Measurements from ENCODE around the gene KCNJ9. TPM values are rescaled to one million over a fixed set of nuclear protein-coding genes. Genes with fewer than 3 reads are reported as not detected.

KCNJ9 gene
- total RNA-seq, 1 donor from 2014 or later, result 0.05 TPM

DNA sequence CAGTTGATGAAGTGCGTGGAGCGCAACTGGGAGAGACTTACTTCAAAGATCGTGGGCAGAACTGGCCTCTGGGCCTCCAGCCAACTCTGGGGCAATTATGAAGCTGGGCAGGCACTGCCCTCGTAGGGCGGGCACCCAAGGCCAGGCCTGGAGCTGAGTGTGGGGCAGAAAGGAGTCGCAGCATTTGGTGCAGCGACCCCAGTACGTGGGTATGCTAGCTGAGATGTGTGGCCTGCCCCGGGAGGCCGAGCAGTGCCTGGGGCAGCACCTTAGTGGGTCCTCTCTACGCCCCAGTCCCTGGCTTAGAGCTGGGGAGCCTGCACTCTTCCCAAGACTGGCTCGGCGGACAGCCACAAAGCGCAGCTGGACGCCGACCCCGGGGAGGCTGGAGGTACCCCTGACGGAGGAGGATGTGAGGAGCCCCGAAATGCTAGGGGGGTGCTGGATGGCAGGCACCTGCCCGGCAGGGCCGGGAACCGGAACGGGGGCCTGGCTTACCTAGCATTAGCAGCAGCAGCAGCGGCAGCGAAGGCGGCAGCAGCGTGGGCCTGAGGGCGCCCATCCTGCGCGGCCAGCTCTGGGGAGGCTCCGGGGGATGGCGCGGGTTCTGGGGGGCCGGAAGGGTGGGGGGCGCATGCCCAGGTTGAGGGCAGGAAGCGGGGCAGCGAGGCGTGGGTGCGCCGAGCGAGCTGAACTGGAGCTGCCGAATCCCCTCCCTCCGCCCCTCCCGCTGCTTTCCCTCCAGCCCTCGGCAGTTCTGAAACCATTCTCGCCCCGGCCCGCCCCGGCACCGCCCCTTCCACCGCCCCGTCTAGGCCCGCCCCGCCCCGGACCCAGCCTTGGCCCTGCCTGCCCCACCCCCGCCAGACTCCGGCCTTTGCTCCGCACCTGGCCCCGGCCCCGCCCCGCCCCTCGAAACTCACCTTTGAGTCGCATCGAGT is 16.8 kb downstream of the KCNJ9 start, which contains the start of gene IGSF8:
Gene IGSF8 (minus strand): TSS at position 709 of the 941 bp plus-strand sequence. CDS start 147 bp downstream, at position 562.
- Histone ChIP-seq H3K27ac (replicated peaks) (peak within 1 kb of the TSS; percentile 95), H3K36me3 (peaks cover 7% of the 10 kb centered on the region), H3K9me3 (replicated peaks) (no peaks in the 10 kb centered on the region), H3K4me3 (peak within 1 kb of the TSS; percentile 78), H3K4me1 (peaks cover 57% of the 10 kb centered on the region), H3K27me3 (ENCODE audit: low read depth) (no peaks in the 10 kb centered on the region)
- intact Hi-C loops (cut with micrococcal nuclease), result no loop called here
- TF ChIP-seq, protein P1, sequence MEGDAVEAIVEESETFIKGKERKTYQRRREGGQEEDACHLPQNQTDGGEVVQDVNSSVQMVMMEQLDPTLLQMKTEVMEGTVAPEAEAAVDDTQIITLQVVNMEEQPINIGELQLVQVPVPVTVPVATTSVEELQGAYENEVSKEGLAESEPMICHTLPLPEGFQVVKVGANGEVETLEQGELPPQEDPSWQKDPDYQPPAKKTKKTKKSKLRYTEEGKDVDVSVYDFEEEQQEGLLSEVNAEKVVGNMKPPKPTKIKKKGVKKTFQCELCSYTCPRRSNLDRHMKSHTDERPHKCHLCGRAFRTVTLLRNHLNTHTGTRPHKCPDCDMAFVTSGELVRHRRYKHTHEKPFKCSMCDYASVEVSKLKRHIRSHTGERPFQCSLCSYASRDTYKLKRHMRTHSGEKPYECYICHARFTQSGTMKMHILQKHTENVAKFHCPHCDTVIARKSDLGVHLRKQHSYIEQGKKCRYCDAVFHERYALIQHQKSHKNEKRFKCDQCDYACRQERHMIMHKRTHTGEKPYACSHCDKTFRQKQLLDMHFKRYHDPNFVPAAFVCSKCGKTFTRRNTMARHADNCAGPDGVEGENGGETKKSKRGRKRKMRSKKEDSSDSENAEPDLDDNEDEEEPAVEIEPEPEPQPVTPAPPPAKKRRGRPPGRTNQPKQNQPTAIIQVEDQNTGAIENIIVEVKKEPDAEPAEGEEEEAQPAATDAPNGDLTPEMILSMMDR (IDR thresholded peaks at IDR 0.05; ENCODE audit: borderline replicate concordance), result no peak
- DNase-seq, result peak; percentile 94

DNA sequence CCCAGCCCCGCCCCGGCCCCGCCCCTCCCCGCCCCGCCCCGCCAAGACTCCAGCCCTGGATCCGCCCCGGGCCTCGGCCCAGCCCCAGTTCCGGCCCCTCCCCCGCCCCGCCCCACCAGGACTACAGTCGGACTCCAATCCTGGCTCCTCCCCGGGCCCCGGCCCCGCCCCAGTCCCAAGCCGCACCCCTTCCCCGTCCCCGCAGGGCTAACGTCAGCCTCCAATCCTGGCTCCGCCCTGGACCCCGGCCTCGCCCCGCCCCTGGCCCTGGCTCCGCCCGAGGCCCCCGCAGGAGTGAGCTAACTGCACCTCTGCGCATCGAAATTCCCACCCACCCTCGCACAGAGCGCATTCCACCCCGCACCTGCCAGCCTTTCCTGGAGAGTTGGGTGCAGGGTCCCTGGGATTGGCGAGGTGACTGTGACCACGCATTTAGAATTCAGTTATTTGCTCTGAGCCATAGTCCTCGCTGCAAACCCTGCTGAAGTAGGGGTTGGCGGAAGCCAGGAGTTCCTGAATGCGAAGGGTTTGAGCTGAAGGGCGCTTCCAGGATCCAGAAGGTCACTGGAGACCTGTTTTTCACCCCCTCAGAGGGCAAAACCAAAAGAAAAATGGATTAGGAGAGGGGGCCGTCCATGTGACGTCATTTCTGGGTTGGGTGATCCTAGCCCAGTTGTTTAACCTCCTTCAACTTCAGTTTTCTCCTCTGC is 17.7 kb downstream of the KCNJ9 start:
- H3K27me3 ChIP-seq (ENCODE audit: low read depth), result no peaks in the 10 kb centered on the region
- TF ChIP-seq, protein P1 (IDR thresholded peaks at IDR 0.05; ENCODE audit: borderline replicate concordance), result no peak
- H3K9me3 ChIP-seq (replicated peaks), result no peaks in the 10 kb centered on the region
- peak overlapping the region; percentile 78 for H3K4me3 ChIP-seq
- DNase-seq, result peak; percentile 98
- intact Hi-C loops (cut with micrococcal nuclease), result no loop called here
- peak overlapping the region; percentile 95 for H3K27ac ChIP-seq (replicated peaks)
- H3K4me1 ChIP-seq, result peaks cover 59% of the 10 kb centered on the region
- no peaks in the 10 kb centered on the region for H3K36me3 ChIP-seq

DNA sequence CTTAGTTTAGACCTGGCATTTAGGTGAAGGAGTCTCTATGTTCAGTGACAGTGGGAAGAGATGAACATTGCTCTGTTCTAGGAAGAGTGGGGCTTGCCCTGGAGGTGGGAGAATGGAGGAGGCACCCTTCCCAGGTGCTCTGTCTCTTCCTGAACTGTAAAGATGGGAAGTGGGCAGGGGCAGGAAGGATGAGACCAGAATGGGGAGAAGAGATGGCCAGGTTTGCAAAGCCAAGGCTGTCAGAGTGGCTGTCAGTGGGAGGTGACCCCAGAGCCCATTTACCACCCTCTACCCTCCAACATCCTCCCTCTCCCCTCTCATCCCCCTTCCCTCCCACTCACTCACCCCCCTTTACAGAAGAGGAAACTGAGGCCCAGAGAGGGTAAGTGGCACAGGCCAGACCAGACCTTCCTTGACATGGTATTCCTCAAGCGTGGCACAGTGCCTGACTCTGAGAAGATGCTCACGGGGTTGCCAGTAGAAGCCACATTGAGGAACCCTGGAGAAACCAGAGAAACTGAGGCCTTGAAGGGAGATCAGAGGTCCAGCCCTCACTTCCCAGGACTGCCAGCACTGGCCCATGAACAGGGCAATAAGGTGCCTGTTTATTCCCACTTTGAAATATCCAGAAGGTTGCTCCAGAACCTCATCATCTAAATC is 18.5 kb downstream of the KCNJ9 start:
- Histone ChIP-seq H3K36me3 (no peaks in the 10 kb centered on the region), H3K4me1 (peaks cover 63% of the 10 kb centered on the region), H3K9me3 (replicated peaks) (no peaks in the 10 kb centered on the region), H3K27me3 (ENCODE audit: low read depth) (no peaks in the 10 kb centered on the region), H3K27ac (replicated peaks) (peak overlapping the region; percentile 95), H3K4me3 (no peak overlapping the region)
- intact Hi-C loops (cut with micrococcal nuclease), result no loop called here
- TF ChIP-seq, protein P1 (IDR thresholded peaks at IDR 0.05; ENCODE audit: borderline replicate concordance), result no peak
- DNase-seq, result no peak

DNA sequence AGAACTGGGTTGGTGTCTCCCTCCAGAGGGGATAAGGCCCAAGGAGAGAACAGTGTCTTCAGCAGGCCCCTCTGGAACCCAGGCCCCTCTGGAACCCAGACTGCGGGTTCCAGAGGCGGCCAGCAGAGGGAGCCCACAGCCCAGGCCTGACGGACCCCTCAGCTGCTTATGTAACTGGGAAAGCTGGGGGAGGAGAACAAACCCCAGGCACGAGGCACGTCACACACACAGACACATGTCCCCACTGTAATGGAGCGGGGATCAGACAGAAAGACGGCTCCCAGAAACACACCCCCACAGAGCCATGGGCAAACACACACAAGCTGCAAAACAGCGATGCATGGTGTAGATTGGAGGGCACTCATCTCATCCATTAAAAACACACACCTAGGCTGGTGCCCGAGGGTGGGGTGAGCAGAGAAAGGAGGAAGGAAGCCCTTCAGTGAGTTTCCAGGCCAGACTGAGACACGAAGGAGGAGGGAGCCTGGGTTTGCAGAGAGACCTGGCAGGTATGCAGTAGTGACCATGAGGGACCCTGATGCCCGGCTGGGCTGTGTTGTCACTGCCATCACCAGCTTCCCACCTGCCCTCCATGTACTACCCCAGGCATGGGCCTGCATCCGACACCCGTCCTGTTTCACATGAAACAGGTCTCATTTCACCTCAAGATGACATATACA is 19.8 kb downstream of the KCNJ9 start:
- H3K9me3 ChIP-seq (replicated peaks), result no peaks in the 10 kb centered on the region
- peaks cover 62% of the 10 kb centered on the region for H3K4me1 ChIP-seq
- H3K27me3 ChIP-seq (ENCODE audit: low read depth), result no peaks in the 10 kb centered on the region
- peak overlapping the region; percentile 95 for H3K27ac ChIP-seq (replicated peaks)
- peak; percentile 82 for DNase-seq
- intact Hi-C loops (cut with micrococcal nuclease), result no loop called here
- H3K36me3 ChIP-seq, result no peaks in the 10 kb centered on the region
- TF ChIP-seq, protein P1 (IDR thresholded peaks at IDR 0.05; ENCODE audit: borderline replicate concordance), result peak; percentile 94
- peak overlapping the region; percentile 18 for H3K4me3 ChIP-seq
